K562 (cell line): ENCODE measurements around the gene ZNF785. TPM values are rescaled to one million over a fixed set of nuclear protein-coding genes. Genes with fewer than 3 reads are reported as not detected.

Experiments
- ARID2 ChIP-seq: fragments of 450-650 bp; IDR thresholded peaks from 2 replicates; pipeline ENCODE4 v1.6.1; 2017; ENCODE audit warnings: antibody characterized with exemption, mild to moderate bottlenecking
- BCL6 ChIP-seq: fragments of 250-450 bp; sonication (Bioruptor Pico); IDR thresholded peaks from 2 replicates; pipeline ENCODE4 v1.4.0; 2020
- BCOR ChIP-seq: fragments of 450-650 bp; IDR thresholded peaks from 2 replicates; pipeline ENCODE4 v1.6.1; 2016
- BHLHE40 ChIP-seq: IDR thresholded peaks from 2 replicates; pipeline ENCODE4 v1.6.1; 2011; ENCODE audit warnings: low read length, improper control_type of control experiment
- BRF1 ChIP-seq: IDR thresholded peaks from 3 replicates; pipeline ENCODE4 v1.6.1; 2011; ENCODE audit warnings: borderline replicate concordance, mild to moderate bottlenecking; ENCODE audit not compliant: insufficient read length; ENCODE audit errors: extremely low read depth
- CBFA2T2 ChIP-seq: fragments of 450-650 bp; conservative IDR thresholded peaks from 2 replicates; pipeline ENCODE4 v1.6.1; 2017; ENCODE audit warnings: mild to moderate bottlenecking
- CBX5 ChIP-seq: IDR thresholded peaks from 2 replicates; pipeline ENCODE4 v1.6.1; 2014; ENCODE audit warnings: low read depth, borderline replicate concordance
- CTBP1 ChIP-seq: fragments of 450-650 bp; IDR thresholded peaks from 2 replicates; pipeline ENCODE4 v1.6.1; 2016; ENCODE audit warnings: borderline replicate concordance
- ESRRA ChIP-seq: fragments of 450-650 bp; IDR thresholded peaks from 2 replicates; pipeline ENCODE4 v1.6.1; 2014; ENCODE audit warnings: low read depth, mild to moderate bottlenecking, moderate library complexity, borderline replicate concordance
- HDAC6 ChIP-seq: IDR thresholded peaks from 2 replicates; pipeline ENCODE4 v1.6.1; 2012; ENCODE audit warnings: low read depth, mild to moderate bottlenecking, control low read depth, inconsistent platforms, low read length, moderate library complexity
- MYC ChIP-seq, 2 experiments: fragments of 250-450 bp in 1 of 2; sonication (Bioruptor Pico) in 1 of 2; IDR thresholded peaks; 2 replicates each; pipeline versions ENCODE4 v1.5.1 to v1.6.1; 2012 to 2021; ENCODE audit warnings: low read depth in 2 of 2, borderline replicate concordance in 1 of 2, improper control_type of control experiment in 1 of 2, low read length in 1 of 2, mild to moderate bottlenecking in 1 of 2, moderate library complexity in 1 of 2
- NFE2L1 ChIP-seq: fragments of 450-650 bp; IDR thresholded peaks from 2 replicates; pipeline ENCODE4 v1.6.1; 2016; ENCODE audit warnings: missing genetic modification characterization, low read depth, mild to moderate bottlenecking, missing compliant biosample characterization, moderate library complexity, borderline replicate concordance
- NFIC ChIP-seq: fragments of 450-650 bp; IDR thresholded peaks from 2 replicates; pipeline ENCODE4 v1.6.1; 2017; ENCODE audit warnings: mild to moderate bottlenecking, inconsistent platforms
- NR3C1 ChIP-seq: sonication (generic); formaldehyde crosslinking; IDR thresholded peaks from 2 replicates; pipeline ENCODE4 v1.8.1; 2022; ENCODE audit warnings: missing genetic modification reagents
- RFX7 ChIP-seq: fragments of 250-450 bp; sonication (Bioruptor Pico); IDR thresholded peaks from 2 replicates; pipeline ENCODE4 v1.5.1; 2021; ENCODE audit warnings: mild to moderate bottlenecking
- SMARCB1 ChIP-seq: IDR thresholded peaks from 2 replicates; pipeline ENCODE4 v1.6.1; 2011; ENCODE audit warnings: improper control_type of control experiment, low read depth; ENCODE audit not compliant: insufficient read length
- SMC3 ChIP-seq: conservative IDR thresholded peaks from 2 replicates; pipeline ENCODE4 v1.6.1; 2011; ENCODE audit warnings: low read depth, low read length, improper control_type of control experiment; ENCODE audit not compliant: insufficient read depth
- TGIF2 ChIP-seq: sonication (generic); formaldehyde crosslinking; IDR thresholded peaks from 2 replicates; pipeline ENCODE4 v1.8.1; 2022; ENCODE audit warnings: mild to moderate bottlenecking, missing genetic modification reagents, moderate library complexity
- U2AF2 ChIP-seq: fragments of 200-400 bp; formaldehyde crosslinking; optimal IDR thresholded peaks from 2 replicates; pipeline ENCODE3; 2017; ENCODE audit warnings: low read depth, mild to moderate bottlenecking, low read length
- ZBTB17 ChIP-seq: fragments of 450-650 bp; formaldehyde crosslinking; IDR thresholded peaks from 2 replicates; pipeline ENCODE4 v1.4.0; 2020; ENCODE audit warnings: mild to moderate bottlenecking
- ZNF121 ChIP-seq: sonication (generic); formaldehyde crosslinking; conservative IDR thresholded peaks from 2 replicates; pipeline ENCODE4 v1.8.0; 2022; ENCODE audit warnings: missing genetic modification reagents
- ZNF431 ChIP-seq: sonication (generic); formaldehyde crosslinking; IDR thresholded peaks from 2 replicates; pipeline ENCODE4 v1.8.0; 2022; ENCODE audit warnings: mild to moderate bottlenecking, missing genetic modification reagents
- polyA plus RNA-seq, 8 experiments: library from polyadenylated mRNA; depleted of rRNA in 4 of 8; stranded (reverse) in 5 of 8; unstranded in 3 of 8; fragments of >200 nt; fragmentation: Nextera tagmentation in 2 of 8; fragmentation: Illumina TruSeq in 1 of 8; extraction: Ambion mirVana in 2 of 8; extraction: Trizol in 1 of 8; gene quantifications; 2 replicates each; pipeline versions ENCODE4 v1.2.1 to v1.2.3, GENCODE V29; 2011 to 2014; ENCODE audit warnings: inconsistent platforms in 1 of 8, missing spikeins in 1 of 8
- total RNA-seq, 7 experiments: library from RNA; depleted of rRNA in 6 of 7; stranded (reverse); fragments of >200 nt in 6 of 7; fragmentation: Illumina TruSeq in 2 of 7; extraction: Trizol in 2 of 7; gene quantifications; 2 replicates each; pipeline versions ENCODE4 v1.2.1 to v1.2.3, GENCODE V29; 2011 to 2021; ENCODE audit warnings: low replicate concordance in 1 of 7
- TF ChIP-seq, protein P1 (sequence below), 2 experiments: fragments of 150-350 bp in 1 of 2; IDR thresholded peaks; 2 replicates each; pipeline ENCODE4 v1.6.1; 2012 to 2016; ENCODE audit warnings: low read depth in 2 of 2, low read length in 2 of 2, mild to moderate bottlenecking in 1 of 2, moderate library complexity in 1 of 2
- TF ChIP-seq, protein P2 (sequence below): fragments of 450-650 bp; IDR thresholded peaks from 2 replicates; pipeline ENCODE4 v1.6.1; 2016; ENCODE audit warnings: antibody characterized with exemption
- TF ChIP-seq, protein P3 (sequence below): fragments of 250-450 bp; sonication (Bioruptor Pico); IDR thresholded peaks from 2 replicates; pipeline ENCODE4 v1.5.0; 2021

The ZNF785 gene
- total and polyA plus RNA-seq, 9 of the 15 experiments (the other 6 are each of a cell fraction or from before 2014, with no cell fraction given), result 0.64 to 11.0 (median 6.4) TPM

- TF ChIP-seq BHLHE40 (no peak), ESRRA (no peak), ZNF121 (CRISPR knock-in tag) (no peak), NFE2L1 (no peak), ARID2 (no peak), TGIF2 (CRISPR knock-in tag) (no peak), BCOR (no peak), BRF1 (no peak), MYC (IDR thresholded peaks at IDR 0.05; ENCODE audit: low read depth, low read length) (no peak), MYC (CRISPR knock-in tag; IDR thresholded peaks at IDR 0.05; ENCODE audit: borderline replicate concordance, low read depth) (no peak), CBX5 (0 out of 2 replicates have a peak, but pooled peaks have one; percentile 20), HDAC6 (no peak), CBFA2T2 (peak; percentile 62), NFIC (peak; percentile 51), ZBTB17 (CRISPR knock-in tag) (no peak), CTBP1 (no peak), BCL6 (CRISPR knock-in tag) (no peak), U2AF2 (no peak), RFX7 (CRISPR knock-in tag) (no peak), SMC3 (peak; percentile 18; the same call in 1 of the 2 replicates), ZNF431 (CRISPR knock-in tag) (no peak), SMARCB1 (no peak), NR3C1 (CRISPR knock-in tag) (no peak)
- TF ChIP-seq, protein P1, sequence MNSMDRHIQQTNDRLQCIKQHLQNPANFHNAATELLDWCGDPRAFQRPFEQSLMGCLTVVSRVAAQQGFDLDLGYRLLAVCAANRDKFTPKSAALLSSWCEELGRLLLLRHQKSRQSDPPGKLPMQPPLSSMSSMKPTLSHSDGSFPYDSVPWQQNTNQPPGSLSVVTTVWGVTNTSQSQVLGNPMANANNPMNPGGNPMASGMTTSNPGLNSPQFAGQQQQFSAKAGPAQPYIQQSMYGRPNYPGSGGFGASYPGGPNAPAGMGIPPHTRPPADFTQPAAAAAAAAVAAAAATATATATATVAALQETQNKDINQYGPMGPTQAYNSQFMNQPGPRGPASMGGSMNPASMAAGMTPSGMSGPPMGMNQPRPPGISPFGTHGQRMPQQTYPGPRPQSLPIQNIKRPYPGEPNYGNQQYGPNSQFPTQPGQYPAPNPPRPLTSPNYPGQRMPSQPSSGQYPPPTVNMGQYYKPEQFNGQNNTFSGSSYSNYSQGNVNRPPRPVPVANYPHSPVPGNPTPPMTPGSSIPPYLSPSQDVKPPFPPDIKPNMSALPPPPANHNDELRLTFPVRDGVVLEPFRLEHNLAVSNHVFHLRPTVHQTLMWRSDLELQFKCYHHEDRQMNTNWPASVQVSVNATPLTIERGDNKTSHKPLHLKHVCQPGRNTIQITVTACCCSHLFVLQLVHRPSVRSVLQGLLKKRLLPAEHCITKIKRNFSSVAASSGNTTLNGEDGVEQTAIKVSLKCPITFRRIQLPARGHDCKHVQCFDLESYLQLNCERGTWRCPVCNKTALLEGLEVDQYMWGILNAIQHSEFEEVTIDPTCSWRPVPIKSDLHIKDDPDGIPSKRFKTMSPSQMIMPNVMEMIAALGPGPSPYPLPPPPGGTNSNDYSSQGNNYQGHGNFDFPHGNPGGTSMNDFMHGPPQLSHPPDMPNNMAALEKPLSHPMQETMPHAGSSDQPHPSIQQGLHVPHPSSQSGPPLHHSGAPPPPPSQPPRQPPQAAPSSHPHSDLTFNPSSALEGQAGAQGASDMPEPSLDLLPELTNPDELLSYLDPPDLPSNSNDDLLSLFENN (IDR thresholded peaks at IDR 0.05; ENCODE audit: low read depth in 2 of 2, low read length in 2 of 2), result no peak
- TF ChIP-seq, protein P2, sequence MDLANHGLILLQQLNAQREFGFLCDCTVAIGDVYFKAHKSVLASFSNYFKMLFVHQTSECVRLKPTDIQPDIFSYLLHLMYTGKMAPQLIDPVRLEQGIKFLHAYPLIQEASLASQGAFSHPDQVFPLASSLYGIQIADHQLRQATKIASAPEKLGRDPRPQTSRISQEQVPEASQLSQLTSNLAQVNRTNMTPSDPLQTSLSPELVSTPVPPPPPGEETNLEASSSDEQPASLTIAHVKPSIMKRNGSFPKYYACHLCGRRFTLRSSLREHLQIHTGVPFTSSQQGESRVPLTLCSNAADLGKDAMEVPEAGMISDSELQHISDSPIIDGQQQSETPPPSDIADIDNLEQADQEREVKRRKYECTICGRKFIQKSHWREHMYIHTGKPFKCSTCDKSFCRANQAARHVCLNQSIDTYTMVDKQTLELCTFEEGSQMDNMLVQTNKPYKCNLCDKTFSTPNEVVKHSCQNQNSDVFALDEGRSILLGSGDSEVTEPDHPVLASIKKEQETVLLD, result no peak
- TF ChIP-seq, protein P3, sequence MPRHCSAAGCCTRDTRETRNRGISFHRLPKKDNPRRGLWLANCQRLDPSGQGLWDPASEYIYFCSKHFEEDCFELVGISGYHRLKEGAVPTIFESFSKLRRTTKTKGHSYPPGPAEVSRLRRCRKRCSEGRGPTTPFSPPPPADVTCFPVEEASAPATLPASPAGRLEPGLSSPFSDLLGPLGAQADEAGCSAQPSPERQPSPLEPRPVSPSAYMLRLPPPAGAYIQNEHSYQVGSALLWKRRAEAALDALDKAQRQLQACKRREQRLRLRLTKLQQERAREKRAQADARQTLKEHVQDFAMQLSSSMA (CRISPR knock-in tag), result no peak
Measured at GRCh38 chr16:30615358-30616091, 30.0 kb upstream of the ZNF785 start (continued).
